SK-N-MC (cell line): ENCODE data around the gene FKBP10.
A peak's percentile ranks its signal among the peaks of the same experiment; 100 is the strongest.
"Not testable (repeated sequence)": the region's sequence is repeated elsewhere in the genome, so short reads cannot be mapped to it uniquely, and the experiment has no call there.

ENCODE experiments used
- DNase-seq: peaks from one replicate; pipeline ENCODE4 v3.0.0-alpha.2; 2011; ENCODE audit warnings: low read depth, low spot score
- H3K27ac ChIP-seq: fragments of 200-600 bp; sonication (generic); 2 replicates; pipeline ENCODE4 v1.5.1; 2016; ENCODE audit warnings: mixed run types
- H3K36me3 ChIP-seq: fragments of 200-600 bp; sonication (generic); 2 replicates; pipeline ENCODE4 v1.6.1; 2017; ENCODE audit warnings: antibody characterized with exemption, low read length, mixed read lengths; ENCODE audit not compliant: insufficient read depth
- H3K4me3 ChIP-seq: fragments of 200-600 bp; sonication (generic); 2 replicates; pipeline ENCODE4 v1.5.1; 2016
- H3K9ac ChIP-seq: fragments of 200-600 bp; sonication (generic); 2 replicates; pipeline ENCODE4 v1.8.0; 2017; ENCODE audit warnings: mixed run types, mixed read lengths; ENCODE audit not compliant: insufficient read length
- H3K9me3 ChIP-seq: fragments of 200-600 bp; sonication (generic); 2 replicates; pipeline ENCODE4 v1.6.1; 2017; ENCODE audit warnings: low read depth, mild to moderate bottlenecking, antibody characterized with exemption, low read length, moderate library complexity, mixed read lengths
- EZH2 ChIP-seq: fragments of 200-600 bp; sonication (generic); IDR thresholded peaks from one replicate; pipeline ENCODE4 v1.6.1; 2017; ENCODE audit warnings: antibody characterized with exemption
- FOXP2 ChIP-seq: optimal IDR thresholded peaks from 2 replicates; pipeline ENCODE3; 2011; ENCODE audit warnings: mild to moderate bottlenecking, moderate library complexity; ENCODE audit not compliant: insufficient read depth; ENCODE audit errors: extremely low read length, control extremely low read depth
- POLR2AphosphoS5 ChIP-seq: IDR thresholded peaks from 2 replicates; pipeline ENCODE4 v1.6.1; 2012; ENCODE audit warnings: mild to moderate bottlenecking, low read depth, low read length, borderline replicate concordance

Gene FKBP10

GRCh38 chr17:41824086-41824485 lies 11.3 kb downstream of the FKBP10 start:
- no peak for DNase-seq
- Histone ChIP-seq H3K27ac (no peak overlapping the region), H3K9me3 (no peaks in the 10 kb centered on the region), H3K9ac (no peak overlapping the region), H3K36me3 (peaks cover 25% of the 10 kb centered on the region; the same call in 1 of the 2 replicates), H3K4me3 (no peak overlapping the region)
- TF ChIP-seq EZH2 (no peak), POLR2AphosphoS5 (no peak), FOXP2 (no peak)

- H3K9me3 ChIP-seq: no peaks in the 10 kb centered on the region
- TF ChIP-seq POLR2AphosphoS5 (no peak), EZH2 (no peak), FOXP2 (no peak)
- H3K9ac ChIP-seq: no peak overlapping the region
- H3K4me3 ChIP-seq: no peak overlapping the region
- H3K27ac ChIP-seq: no peak overlapping the region
- H3K36me3 ChIP-seq: peaks cover 31% of the 10 kb centered on the region
- DNase-seq: no peak
These were observed 12.5 kb downstream of the FKBP10 start for GRCh38 chr17:41825175-41825845.

GRCh38 chr17:41829961-41830360 lies 17.2 kb downstream of the FKBP10 start:
- DNase-seq, H3K4me3 ChIP-seq, H3K27ac ChIP-seq, H3K9ac ChIP-seq, H3K9me3 ChIP-seq: not testable (repeated sequence)
- peaks cover 58% of the 10 kb centered on the region for H3K36me3 ChIP-seq

- DNase-seq: no peak
- H3K9me3 ChIP-seq: no peaks in the 10 kb centered on the region
- H3K27ac ChIP-seq: no peak overlapping the region
- TF ChIP-seq POLR2AphosphoS5 (no peak), FOXP2 (no peak), EZH2 (no peak)
- peaks cover 31% of the 10 kb centered on the region for H3K36me3 ChIP-seq
- peak overlapping the region; percentile 93 for H3K4me3 ChIP-seq
- H3K9ac ChIP-seq: peak overlapping the region; percentile 89
These were observed 22.5 kb downstream of the FKBP10 start for GRCh38 chr17:41835214-41835799.

- DNase-seq: no peak
- H3K27ac ChIP-seq: no peak within 1 kb of the TSS
- peaks cover 24% of the 10 kb centered on the region for H3K36me3 ChIP-seq
- TF ChIP-seq POLR2AphosphoS5 (peak; percentile 72; the same call in 1 of the 2 replicates), EZH2 (no peak)
- H3K9ac ChIP-seq: peak within 1 kb of the TSS; percentile 89
- peak within 1 kb of the TSS; percentile 93 for H3K4me3 ChIP-seq
- no peaks in the 10 kb centered on the region for H3K9me3 ChIP-seq
These were observed 23.2 kb downstream of the FKBP10 start, which contains the start of gene NT5C3B for GRCh38 chr17:41835800-41836549. Gene NT5C3B, minus strand, starts transcription at chr17:41836232. Its CDS starts 39 bp downstream, at chr17:41836193.

GRCh38 chr17:41836550-41837196 lies 23.9 kb downstream of the FKBP10 start:
- peak overlapping the region; percentile 93 for H3K4me3 ChIP-seq
- DNase-seq: no peak
- H3K36me3 ChIP-seq: peaks cover 18% of the 10 kb centered on the region
- no peak for TF ChIP-seq POLR2AphosphoS5
- TF ChIP-seq FOXP2: no peak
- TF ChIP-seq EZH2: no peak
- no peaks in the 10 kb centered on the region for H3K9me3 ChIP-seq
- H3K9ac ChIP-seq: peak overlapping the region; percentile 7
- H3K27ac ChIP-seq: no peak overlapping the region

- peaks cover 7% of the 10 kb centered on the region; the same call in 1 of the 2 replicates for H3K36me3 ChIP-seq
- H3K9ac ChIP-seq: no peak within 1 kb of the TSS
- no peak within 1 kb of the TSS for H3K27ac ChIP-seq
- TF ChIP-seq FOXP2 (no peak), POLR2AphosphoS5 (no peak), EZH2 (no peak)
- DNase-seq: no peak
- peak within 1 kb of the TSS; percentile 93; the same call in 1 of the 2 replicates for H3K4me3 ChIP-seq
- no peaks in the 10 kb centered on the region for H3K9me3 ChIP-seq
These were observed 25.1 kb downstream of the FKBP10 start, which contains the start of gene KLHL10 for GRCh38 chr17:41837761-41838538. Gene KLHL10, plus strand, starts transcription at chr17:41837825. Its CDS starts 108 bp downstream, at chr17:41837933.

- DNase-seq, H3K27ac ChIP-seq, H3K4me3 ChIP-seq, H3K9me3 ChIP-seq, H3K9ac ChIP-seq, H3K36me3 ChIP-seq: not testable (repeated sequence)
These were observed 26.6 kb downstream of the FKBP10 start for GRCh38 chr17:41839448-41839847.

- not testable (repeated sequence) for H3K36me3 ChIP-seq, H3K9ac ChIP-seq, H3K9me3 ChIP-seq, DNase-seq, H3K4me3 ChIP-seq, H3K27ac ChIP-seq
These were observed 28.0 kb downstream of the FKBP10 start for GRCh38 chr17:41840781-41841180.
